Aorta (tissue), 5 donors: ENCODE results near the gene CTAGE8. TPM values are rescaled to one million over a fixed set of nuclear protein-coding genes. Genes with fewer than 3 reads are reported as not detected.
"Not testable (repeated sequence)": the region's sequence is repeated elsewhere in the genome, so short reads cannot be mapped to it uniquely, and the experiment has no call there.

Source experiments
- ATAC-seq: fragments of 200-7000 bp; cut with Tn5 transposase; one replicate; pipeline ENCODE4 v1.9.1; 2022; ENCODE audit warnings: moderate library complexity; ENCODE audit not compliant: low FRiP score
- DNase-seq, 2 donors: peaks; one replicate each; pipeline ENCODE4 v3.0.0-alpha.2; 2020
- H3K27ac ChIP-seq, 2 donors: one replicate each; pipeline ENCODE4 v1.5.1; 2013; ENCODE audit warnings: low read length in 2 of 2, mild to moderate bottlenecking in 2 of 2, moderate library complexity in 2 of 2, control low read depth in 1 of 2, inconsistent platforms in 1 of 2, low read depth in 1 of 2
- H3K27me3 ChIP-seq, 2 donors: one replicate each; pipeline ENCODE4 v1.6.1; 2013; ENCODE audit warnings: control low read depth in 1 of 2, low read length in 1 of 2, mild to moderate bottlenecking in 1 of 2, moderate library complexity in 1 of 2; ENCODE audit not compliant: insufficient read depth in 2 of 2, control insufficient read depth in 1 of 2
- H3K36me3 ChIP-seq, 2 donors: one replicate each; pipeline ENCODE4 v1.6.1; 2013; ENCODE audit warnings: control low read depth in 1 of 2, low read length in 1 of 2, mild to moderate bottlenecking in 1 of 2; ENCODE audit not compliant: insufficient read depth in 2 of 2, control insufficient read depth in 1 of 2
- H3K4me1 ChIP-seq, 2 donors: one replicate each; pipeline ENCODE4 v1.6.1; 2013; ENCODE audit warnings: low read length in 2 of 2, control low read depth in 1 of 2, mild to moderate bottlenecking in 1 of 2, moderate library complexity in 1 of 2; ENCODE audit not compliant: insufficient read depth in 2 of 2, control insufficient read depth in 1 of 2
- H3K4me3 ChIP-seq, 2 donors: one replicate each; pipeline ENCODE4 v1.5.1; 2013; ENCODE audit warnings: low read length in 2 of 2, control low read depth in 1 of 2, mild to moderate bottlenecking in 1 of 2
- H3K9me3 ChIP-seq: one replicate; pipeline ENCODE4 v1.6.1; 2013; ENCODE audit warnings: mild to moderate bottlenecking, low read length; ENCODE audit not compliant: control insufficient read depth
- WGBS, 2 donors: extraction: QIAGEN DNeasy Blood & Tissue Kit; methylation state at CpG; one replicate each; pipeline ENCODE4 v1.1.7; 2013; 5-methylcytosine and 5-hydroxymethylcytosine counted together
- intact Hi-C, 2 donors: fragments of 100-400 bp; cut with DNase I; formaldehyde crosslinking; loops; one replicate each; pipeline versions ENCODE4 v1.14.2 to v1.15.0; 2022
- polyA plus RNA-seq, 2 donors: library from polyadenylated mRNA; stranded (reverse); fragments of 200-250 nt; gene quantifications; one replicate each; pipeline ENCODE4 v1.2.3, GENCODE V29; 2013
- total RNA-seq, 2 donors: library from RNA; stranded (reverse); fragmentation: NEBNext Ultra II Directional; extraction: Animal tissue kit (Norgen Biotek cat#: 25700); gene quantifications; one replicate each; pipeline ENCODE4 v1.2.1, GENCODE V29; 2021
- donor health status: healthy with polysubstance abuse.
- donor health status: Bipolar disorder and iron deficiency.
- donor health status: DM: no; HTN: no; CAD: no.
- donor health status: DM: no; HTN: no; CAD: no.
- donor health status: DM: yes; HTN: yes; CAD: no.

Gene CTAGE8
- total and polyA plus RNA-seq, 4 donors = 0.21 to 1.2 TPM; not detected in 2

DNA sequence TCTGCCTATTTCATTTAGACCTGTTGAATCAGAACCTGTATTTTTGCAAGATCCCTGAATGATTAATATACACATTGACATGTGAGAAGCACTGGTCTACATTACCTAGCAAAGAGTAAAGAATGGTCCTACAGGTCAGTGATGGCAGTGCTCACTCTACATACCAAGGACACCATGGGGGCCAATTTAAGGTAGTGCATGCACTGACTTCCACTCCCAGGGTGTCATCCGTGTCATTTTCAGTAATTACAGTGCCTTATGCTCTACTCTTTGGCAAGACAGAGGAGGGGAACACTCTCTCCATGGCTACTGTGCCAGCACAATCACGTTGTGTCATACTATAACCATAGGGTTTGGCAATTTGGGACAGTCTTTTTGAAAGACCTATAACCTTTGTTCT, 23.7 kb downstream of the CTAGE8 start:
- H3K27me3 ChIP-seq, H3K4me1 ChIP-seq, H3K27ac ChIP-seq, H3K9me3 ChIP-seq, H3K36me3 ChIP-seq, intact Hi-C loops, DNase-seq, ATAC-seq, H3K4me3 ChIP-seq: not testable (repeated sequence)
- WGBS, 2 donors = no CpG with 5 or more reads among the region's 2 CpGs

- H3K4me3 ChIP-seq, H3K36me3 ChIP-seq, intact Hi-C loops, H3K27ac ChIP-seq, DNase-seq, H3K4me1 ChIP-seq, H3K27me3 ChIP-seq, ATAC-seq, H3K9me3 ChIP-seq: not testable (repeated sequence)
- WGBS, 2 donors = 80 to 91% methylated on average over 1 of the region's 2 CpGs
These were observed 29.7 kb downstream of the CTAGE8 start, which contains the start of gene OR2A42 for GRCh38 chr7:144239365-144239764. TSS of gene OR2A42 (minus strand) at chr7:144239605. CDS start at chr7:144232843, 6,762 bp downstream.

- WGBS, 2 donors = 78 to 100% methylated on average over 1 to 2 of the region's 2 CpGs
- H3K4me3 ChIP-seq, H3K27me3 ChIP-seq, H3K36me3 ChIP-seq, H3K27ac ChIP-seq, H3K9me3 ChIP-seq, intact Hi-C loops, H3K4me1 ChIP-seq, ATAC-seq: not testable (repeated sequence)
- DNase-seq = peak; percentile 5 to 18
These were observed 30.5 kb downstream of the CTAGE8 start for GRCh38 chr7:144238530-144239082.

DNA sequence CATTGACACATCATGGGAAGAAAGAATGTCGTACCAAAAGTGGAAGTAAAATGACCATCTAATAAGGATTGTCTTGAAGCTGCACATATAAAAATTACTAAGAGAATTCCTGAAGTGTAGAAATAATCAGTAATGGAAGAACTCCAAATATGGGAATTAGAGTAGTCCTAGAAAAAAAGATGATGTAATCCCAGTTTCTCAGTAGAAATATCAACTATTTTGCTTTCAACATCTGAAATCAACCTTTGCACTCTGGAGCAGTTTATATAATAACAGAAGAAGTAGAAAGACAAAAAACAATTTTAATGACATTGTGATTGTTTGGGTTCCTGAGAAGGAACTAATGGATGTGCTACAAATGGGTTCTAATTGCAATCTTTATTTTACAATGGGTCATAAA, 36.0 kb downstream of the CTAGE8 start:
- intact Hi-C loops, H3K9me3 ChIP-seq, DNase-seq, H3K4me1 ChIP-seq, ATAC-seq, H3K27ac ChIP-seq, H3K27me3 ChIP-seq, H3K36me3 ChIP-seq, H3K4me3 ChIP-seq: not testable (repeated sequence)
- WGBS, 2 donors = 88 to 93% methylated on average over 1 of the region's 1 CpG

DNA sequence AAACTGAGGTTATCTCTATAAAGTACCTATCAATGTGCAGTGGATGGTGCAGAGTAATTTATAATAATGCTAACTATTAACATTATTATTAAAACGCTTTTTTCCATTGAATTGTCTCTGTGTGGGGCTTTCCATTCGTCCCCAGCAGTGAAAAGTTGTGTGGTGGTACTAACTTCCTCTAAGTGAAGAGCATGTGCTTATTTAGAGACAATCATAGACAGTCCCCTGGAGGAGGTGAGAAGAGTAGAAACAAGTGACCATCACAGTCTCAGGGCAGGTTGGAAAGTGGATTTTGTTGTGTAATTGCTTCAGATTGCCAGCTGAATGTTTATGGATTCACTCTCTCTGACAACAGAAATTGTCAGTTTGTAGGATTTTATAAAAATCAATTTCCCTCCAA, 38.1 kb downstream of the CTAGE8 start:
- WGBS, 2 donors = no CpG with 5 or more reads among the region's 2 CpGs
- H3K36me3 ChIP-seq, H3K9me3 ChIP-seq, intact Hi-C loops, H3K27me3 ChIP-seq, DNase-seq, H3K27ac ChIP-seq, H3K4me1 ChIP-seq, H3K4me3 ChIP-seq, ATAC-seq: not testable (repeated sequence)

DNA sequence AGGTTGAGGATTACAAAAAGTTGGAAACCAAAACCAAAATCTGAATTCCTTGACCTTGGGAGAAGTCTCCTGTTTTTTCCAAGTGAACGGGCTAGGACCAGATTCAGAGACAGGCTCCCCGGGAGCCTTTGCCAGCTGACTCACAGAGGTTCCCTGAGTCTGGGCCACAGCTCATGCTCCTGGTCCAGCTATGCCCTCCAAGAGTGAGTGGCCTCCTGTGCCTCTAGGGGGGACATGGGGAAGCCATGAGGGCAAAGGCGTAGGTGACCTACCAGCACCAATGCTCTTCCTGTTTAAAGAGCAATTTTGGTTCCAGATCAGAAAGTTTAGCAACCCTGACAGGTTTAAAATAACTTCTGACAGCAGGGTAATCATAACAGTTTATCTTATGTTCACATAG, 40.3 kb downstream of the CTAGE8 start:
- peak; percentile 65 for ATAC-seq
- WGBS, 2 donors = 94 to 95% methylated on average over 1 of the region's 3 CpGs
- intact Hi-C loops, H3K9me3 ChIP-seq, H3K4me1 ChIP-seq, H3K27ac ChIP-seq, H3K36me3 ChIP-seq, H3K4me3 ChIP-seq, H3K27me3 ChIP-seq: not testable (repeated sequence)
- DNase-seq = peak in 1 of 2 donors; percentile 65

GRCh38 chr7:144226866-144227265, 42.2 kb downstream of the CTAGE8 start:
- H3K27me3 ChIP-seq, H3K4me1 ChIP-seq, DNase-seq, H3K9me3 ChIP-seq, intact Hi-C loops, H3K36me3 ChIP-seq, H3K27ac ChIP-seq, H3K4me3 ChIP-seq: not testable (repeated sequence)
- ATAC-seq = peak; percentile 70
- WGBS, 2 donors = 76 to 77% methylated on average over 3 of the region's 4 CpGs

GRCh38 chr7:144223675-144224074, 45.4 kb downstream of the CTAGE8 start:
- H3K27ac ChIP-seq, H3K4me1 ChIP-seq, H3K36me3 ChIP-seq, H3K9me3 ChIP-seq, H3K4me3 ChIP-seq, H3K27me3 ChIP-seq, ATAC-seq, DNase-seq, intact Hi-C loops: not testable (repeated sequence)

- H3K36me3 ChIP-seq, intact Hi-C loops, H3K4me1 ChIP-seq, H3K4me3 ChIP-seq, H3K9me3 ChIP-seq, H3K27ac ChIP-seq, H3K27me3 ChIP-seq, DNase-seq, ATAC-seq: not testable (repeated sequence)
These were observed 48.6 kb downstream of the CTAGE8 start for GRCh38 chr7:144220531-144220930.
